Right ventricle myocardium inferior (tissue), 1 donor: ENCODE results near the gene MICAL2. TPM values are rescaled to one million over a fixed set of nuclear protein-coding genes. Genes with fewer than 3 reads are reported as not detected.

Source experiments
- ATAC-seq: fragments of 200-7000 bp; cut with Tn5 transposase; one replicate; pipeline ENCODE4 v1.9.1; 2020; ENCODE audit warnings: mild to moderate bottlenecking, moderate library complexity
- DNase-seq: peaks from one replicate; pipeline ENCODE4 v3.0.0; 2021; ENCODE audit errors: missing footprints
- intact Hi-C: fragments of 100-400 bp; cut with DNase I; formaldehyde crosslinking; loops from one replicate; pipeline ENCODE4 v1.11.0; 2022
- total RNA-seq: library from RNA; stranded (reverse); fragmentation: NEBNext Ultra II Directional; extraction: Animal tissue kit (Norgen Biotek cat#: 25700); gene quantifications from one replicate; pipeline ENCODE4 v1.2.1, GENCODE V29; 2021
- donor health status: DM: no; HTN: yes; CAD: no; lungs with severe emphysema.

The MICAL2 gene
- total RNA-seq, 1 donor from 2014 or later = 42.0 TPM

- no peak for DNase-seq
- ATAC-seq = no peak
- intact Hi-C loops = no loop called here
These were observed 18.3 kb upstream of the MICAL2 start for GRCh38 chr11:12091956-12092558.

GRCh38 chr11:12092714-12093113 lies 17.7 kb upstream of the MICAL2 start:
- intact Hi-C loops = no loop called here
- DNase-seq (no peak), ATAC-seq (no peak)

GRCh38 chr11:12094872-12095800 lies 15.3 kb upstream of the MICAL2 start:
- intact Hi-C loops = no loop called here
- DNase-seq = no peak
- ATAC-seq = no peak

GRCh38 chr11:12097219-12097618 lies 13.2 kb upstream of the MICAL2 start:
- intact Hi-C loops = no loop called here
- ATAC-seq = no peak
- no peak for DNase-seq

- DNase-seq (no peak), ATAC-seq (no peak)
- intact Hi-C loops = no loop called here
These were observed 11.8 kb upstream of the MICAL2 start for GRCh38 chr11:12098601-12099000.

- intact Hi-C loops = no loop called here
- DNase-seq = no peak
These were observed 11.1 kb upstream of the MICAL2 start for GRCh38 chr11:12099132-12099873.

GRCh38 chr11:12100429-12100828 lies 10.0 kb upstream of the MICAL2 start:
- intact Hi-C loops = loop anchor here (5.0 kb wide), 2 partner anchors 48 to 62 kb away; no protein-coding TSS in a partner anchor
- ATAC-seq = no peak
- no peak for DNase-seq

More at GRCh38 chr11:12099132-12099873, 11.1 kb upstream of the MICAL2 start:
- no peak for ATAC-seq

GRCh38 chr11:12100841-12101242 lies 9.5 kb upstream of the MICAL2 start:
- DNase-seq (no peak), ATAC-seq (peak; percentile 79)
- intact Hi-C loops = loop anchor here (5.0 kb wide), 2 partner anchors 49 to 61 kb away; no protein-coding TSS in a partner anchor

- DNase-seq (no peak), ATAC-seq (no peak)
- intact Hi-C loops = loop anchor here (5.0 kb wide), 2 partner anchors 49 to 61 kb away; no protein-coding TSS in a partner anchor
These were observed 9.1 kb upstream of the MICAL2 start for GRCh38 chr11:12101318-12101717.

GRCh38 chr11:12102588-12103410 lies 7.6 kb upstream of the MICAL2 start:
- intact Hi-C loops = loop anchor here (5.0 kb wide), 2 partner anchors 50 to 60 kb away; no protein-coding TSS in a partner anchor
- ATAC-seq (no peak), DNase-seq (no peak)

- ATAC-seq = peak; percentile 56
These were observed 6.8 kb upstream of the MICAL2 start for GRCh38 chr11:12103411-12104225.

GRCh38 chr11:12105471-12105870 lies 4.9 kb upstream of the MICAL2 start:
- ATAC-seq (no peak), DNase-seq (no peak)
- intact Hi-C loops = no loop called here

More at GRCh38 chr11:12103411-12104225, 6.8 kb upstream of the MICAL2 start:
- no peak for DNase-seq
- intact Hi-C loops = loop anchor here (5.0 kb wide), 2 partner anchors 51 to 59 kb away; no protein-coding TSS in a partner anchor

- intact Hi-C loops = no loop called here
- ATAC-seq = no peak
- DNase-seq = no peak
These were observed 4.3 kb upstream of the MICAL2 start for GRCh38 chr11:12106101-12106500.

GRCh38 chr11:12106501-12106900 lies 3.9 kb upstream of the MICAL2 start:
- intact Hi-C loops = no loop called here
- ATAC-seq (no peak), DNase-seq (no peak)

GRCh38 chr11:12108875-12109453 lies 1.4 kb upstream of the MICAL2 start:
- intact Hi-C loops = no loop called here
- ATAC-seq (no peak), DNase-seq (no peak)

GRCh38 chr11:12109591-12110196 lies 696 bp upstream of the MICAL2 start:
- ATAC-seq = no peak
- no peak for DNase-seq
- intact Hi-C loops = loop anchor here (2.0 kb wide), 2 partner anchors 21 to 49 kb away; no protein-coding TSS in a partner anchor
